Endometrial microvascular endothelial cells (primary cell): Measurements from ENCODE around the gene RIMBP2. TPM values are rescaled to one million over a fixed set of nuclear protein-coding genes. Genes with fewer than 3 reads are reported as not detected.

ENCODE experiments used
- in situ Hi-C: cut with HindIII; loops from 2 replicates; pipeline ENCODE4 v1.10.0; 2017; ENCODE audit warnings: low sequenced_read_pairs, low pct_unique_long_range_greater_than_20kb; ENCODE audit errors: inconsistent ontology term
- total RNA-seq: library from RNA; depleted of rRNA; stranded (reverse); fragments of >200 nt; gene quantifications from one replicate; pipeline ENCODE4 v1.2.3, GENCODE V29; 2015; ENCODE audit errors: inconsistent ontology term

The RIMBP2 gene
- total RNA-seq, 1 donor from 2014 or later = not detected

- in situ Hi-C loops = no loop called here
Measured at GRCh38 chr12:130473266-130473665, 242.8 kb downstream of the RIMBP2 start.

- in situ Hi-C loops = no loop called here
Measured at GRCh38 chr12:130470969-130471368, 245.1 kb downstream of the RIMBP2 start.

- in situ Hi-C loops = no loop called here
Measured at GRCh38 chr12:130469552-130469951, 246.5 kb downstream of the RIMBP2 start.

GRCh38 chr12:130468700-130469245, 247.3 kb downstream of the RIMBP2 start:
- in situ Hi-C loops = no loop called here

GRCh38 chr12:130468186-130468585, 247.9 kb downstream of the RIMBP2 start:
- in situ Hi-C loops = no loop called here

GRCh38 chr12:130465626-130466025, 250.5 kb downstream of the RIMBP2 start:
- in situ Hi-C loops = no loop called here

- in situ Hi-C loops = no loop called here
Measured at GRCh38 chr12:130465046-130465445, 251.1 kb downstream of the RIMBP2 start.

- in situ Hi-C loops = no loop called here
Measured at GRCh38 chr12:130463818-130464670, 252.1 kb downstream of the RIMBP2 start.

GRCh38 chr12:130463275-130463658, 252.8 kb downstream of the RIMBP2 start:
- in situ Hi-C loops = no loop called here

GRCh38 chr12:130462558-130463274, 253.4 kb downstream of the RIMBP2 start:
- in situ Hi-C loops = no loop called here

GRCh38 chr12:130461839-130462557, 254.1 kb downstream of the RIMBP2 start:
- in situ Hi-C loops = no loop called here

- in situ Hi-C loops = no loop called here
Measured at GRCh38 chr12:130461447-130461815, 254.7 kb downstream of the RIMBP2 start.

- in situ Hi-C loops = no loop called here
Measured at GRCh38 chr12:130460611-130461446, 255.3 kb downstream of the RIMBP2 start.

GRCh38 chr12:130459916-130460315, 256.2 kb downstream of the RIMBP2 start:
- in situ Hi-C loops = no loop called here

- in situ Hi-C loops = no loop called here
Measured at GRCh38 chr12:130458341-130458740, 257.8 kb downstream of the RIMBP2 start.

- in situ Hi-C loops = no loop called here
Measured at GRCh38 chr12:130457215-130457614, 258.9 kb downstream of the RIMBP2 start.

GRCh38 chr12:130456375-130457199, 259.5 kb downstream of the RIMBP2 start:
- in situ Hi-C loops = no loop called here

- in situ Hi-C loops = no loop called here
Measured at GRCh38 chr12:130455161-130455560, 260.9 kb downstream of the RIMBP2 start.
